Measurements from ENCODE around the gene ARHGEF7.
"Not testable (repeated sequence)": the region's sequence is repeated elsewhere in the genome, so short reads cannot be mapped to it uniquely, and the experiment has no call there.

The ARHGEF7 gene

DNA sequence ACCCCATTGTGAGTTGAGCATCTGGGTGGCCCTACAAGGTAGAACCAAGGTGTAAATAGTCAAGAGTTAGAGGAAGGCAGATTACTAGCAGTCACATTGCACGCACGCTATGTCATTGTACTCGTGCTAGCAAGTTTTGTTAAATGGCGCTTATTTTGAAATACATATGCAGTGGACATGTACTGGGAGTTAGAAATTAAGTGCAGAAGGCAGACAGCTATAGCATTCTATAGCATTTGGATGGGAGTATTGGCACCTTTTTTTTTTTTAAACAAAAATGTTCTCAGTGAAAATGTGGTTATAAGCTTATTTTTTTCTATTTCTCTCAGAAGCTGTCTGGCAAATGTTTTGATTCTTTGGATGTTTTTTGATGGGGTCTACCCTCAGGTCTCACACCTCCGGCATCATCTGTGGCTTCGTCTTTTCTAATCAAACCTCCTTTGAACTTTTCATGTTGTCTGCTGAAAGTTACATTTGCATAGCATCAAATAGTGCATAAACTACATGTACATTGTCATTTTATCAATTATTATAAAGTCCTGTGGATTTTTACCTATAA is 68.1 kb downstream of the ARHGEF7 start:
- no peak overlapping the region for H3K4me3 Mint-ChIP-seq
- no peak for ATAC-seq
- H3K36me3 Mint-ChIP-seq, result peaks cover 15% of the 10 kb centered on the region
- H3K4me1 Mint-ChIP-seq, result peaks cover 77% of the 10 kb centered on the region
- H3K27ac Mint-ChIP-seq, result peak overlapping the region; percentile 79
- no peaks in the 10 kb centered on the region for H3K27me3 Mint-ChIP-seq
- H3K9me3 Mint-ChIP-seq, result no peaks in the 10 kb centered on the region

DNA sequence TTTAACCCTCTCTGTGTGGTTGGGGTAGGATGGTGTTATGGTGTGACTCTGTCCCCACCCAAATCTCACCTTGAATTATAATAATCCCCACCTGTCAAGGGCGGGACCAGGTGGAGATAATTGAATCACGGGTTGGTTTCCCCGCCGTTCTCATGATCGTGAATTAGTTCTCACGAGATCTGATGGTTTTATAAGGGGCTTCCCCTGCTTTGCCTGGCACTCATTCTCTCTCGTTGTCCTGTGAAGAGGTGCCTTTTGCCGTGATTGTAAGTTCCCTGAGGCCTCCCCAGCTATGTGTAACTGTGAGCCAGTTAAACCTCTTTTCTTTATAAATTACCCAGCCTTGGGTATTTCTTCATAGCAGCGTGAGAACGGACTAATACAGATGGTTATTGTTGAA is 68.8 kb downstream of the ARHGEF7 start:
- ATAC-seq, result no peak
- no peaks in the 10 kb centered on the region for H3K27me3 Mint-ChIP-seq
- peaks cover 85% of the 10 kb centered on the region for H3K4me1 Mint-ChIP-seq
- H3K9me3 Mint-ChIP-seq, result no peaks in the 10 kb centered on the region
- H3K27ac Mint-ChIP-seq, result peak overlapping the region; percentile 79
- H3K4me3 Mint-ChIP-seq, result peak overlapping the region; percentile 65
- H3K36me3 Mint-ChIP-seq, result peaks cover 15% of the 10 kb centered on the region

DNA sequence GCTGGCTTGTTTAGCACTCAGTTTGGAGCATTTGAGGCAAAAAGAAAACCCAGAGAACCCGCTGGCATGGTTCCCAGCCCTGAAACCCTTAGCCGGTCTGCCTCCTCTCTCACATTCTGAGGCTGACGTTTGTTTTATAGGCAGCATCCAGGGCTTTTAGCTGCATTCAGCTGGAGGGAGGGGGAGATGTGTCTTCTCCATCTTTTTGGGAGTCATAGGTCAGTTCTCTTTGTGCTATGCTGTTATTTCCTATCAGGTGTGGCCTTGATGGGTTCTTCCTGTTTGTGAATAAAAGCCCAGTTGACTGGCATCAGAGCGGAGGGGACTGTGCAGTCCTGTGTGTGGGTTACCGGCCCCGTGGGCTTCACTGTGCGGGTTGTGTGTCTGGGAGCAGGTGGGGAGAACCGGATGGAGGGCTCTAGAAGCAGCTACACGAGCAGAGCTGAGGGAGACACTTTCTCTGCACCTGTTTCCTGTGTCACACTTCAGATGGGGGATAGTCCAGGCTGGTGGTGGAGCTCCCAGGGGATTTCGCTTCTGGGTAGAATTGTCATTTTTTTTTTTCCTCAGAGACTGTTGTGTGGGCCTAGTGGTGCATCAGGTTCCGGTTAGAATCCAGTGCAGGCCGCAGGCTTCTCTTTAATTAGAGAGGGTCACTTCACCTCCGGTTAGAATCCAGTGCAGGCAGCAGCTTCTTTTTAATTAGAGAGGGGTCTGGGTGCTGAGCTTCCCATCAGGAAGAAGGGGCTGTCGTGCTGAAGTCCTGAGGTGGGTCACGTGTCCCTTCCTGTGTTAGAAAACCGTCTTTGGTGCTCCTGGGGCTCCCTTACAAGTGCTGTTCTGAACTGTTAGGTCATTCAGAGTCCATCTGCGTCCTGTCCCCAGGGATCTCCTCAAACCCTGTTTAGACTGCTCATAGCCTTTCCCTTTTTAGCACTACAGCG is 69.6 kb downstream of the ARHGEF7 start:
- Mint-ChIP-seq H3K27me3 (no peaks in the 10 kb centered on the region), H3K4me1 (peaks cover 82% of the 10 kb centered on the region), H3K9me3 (no peaks in the 10 kb centered on the region), H3K36me3 (peaks cover 15% of the 10 kb centered on the region), H3K4me3 (peak overlapping the region; percentile 65), H3K27ac (peak overlapping the region; percentile 79)
- ATAC-seq, result peak; percentile 98

DNA sequence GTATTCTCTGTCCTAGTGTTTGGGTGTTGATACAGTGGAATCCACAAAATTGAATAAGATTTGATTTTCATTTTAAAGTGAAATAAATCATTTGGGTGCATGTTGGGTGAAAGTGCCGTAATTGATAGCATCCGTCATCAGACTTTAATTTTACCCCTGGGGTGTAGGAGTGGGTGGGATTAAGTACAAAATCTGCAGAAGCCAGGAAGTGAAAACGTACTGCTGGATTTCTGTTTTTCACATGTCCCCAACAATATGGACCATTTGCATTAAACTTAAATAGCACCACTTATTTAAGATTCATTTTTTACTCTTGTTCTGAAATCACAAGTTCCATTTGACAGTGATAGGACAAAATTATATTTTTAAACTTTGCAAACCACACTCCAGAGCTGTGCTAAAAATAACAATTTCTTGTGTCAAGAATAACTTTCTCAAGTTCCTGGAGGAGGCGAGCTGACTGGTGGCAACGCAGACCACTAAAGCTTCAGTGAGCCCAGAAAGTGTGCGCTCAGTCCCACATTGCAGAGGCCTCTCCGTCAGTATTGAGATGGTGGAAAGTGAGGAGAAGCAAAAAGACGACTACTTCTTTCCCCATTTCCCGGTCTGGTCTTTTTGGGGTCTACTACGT is 71.3 kb downstream of the ARHGEF7 start:
- Mint-ChIP-seq H3K4me1 (peaks cover 82% of the 10 kb centered on the region), H3K9me3 (no peaks in the 10 kb centered on the region), H3K4me3 (peak overlapping the region; percentile 65), H3K27ac (peak overlapping the region; percentile 79), H3K36me3 (peaks cover 20% of the 10 kb centered on the region), H3K27me3 (no peaks in the 10 kb centered on the region)
- no peak for ATAC-seq

DNA sequence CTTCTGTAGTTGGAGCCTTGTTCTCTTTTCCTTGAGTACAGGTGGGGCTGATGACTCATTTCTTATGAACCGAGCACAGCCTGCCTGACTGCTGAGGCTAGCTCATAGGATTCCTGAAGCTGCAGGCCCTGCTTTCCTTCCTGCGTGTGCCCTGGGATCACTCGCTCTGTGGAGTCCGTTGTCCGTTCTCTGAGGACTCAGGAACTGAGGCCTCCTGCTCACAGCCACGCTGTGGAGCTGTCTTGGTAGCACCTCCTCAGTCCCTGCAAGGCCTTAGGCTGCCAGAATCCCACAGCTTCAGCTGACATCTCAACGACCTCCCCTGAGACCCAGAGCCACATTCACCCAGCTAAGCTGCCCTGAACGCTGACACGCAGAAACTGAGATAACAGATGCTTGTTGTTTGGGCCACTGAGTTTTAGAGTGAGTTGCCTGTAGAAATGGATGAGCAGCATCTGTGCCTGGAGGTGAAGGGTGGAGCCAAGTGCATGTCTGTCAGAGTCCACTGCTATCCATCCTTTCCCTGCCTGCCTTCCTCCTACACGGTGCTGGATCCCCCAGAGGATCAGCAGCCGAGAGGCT is 72.9 kb downstream of the ARHGEF7 start:
- peak overlapping the region; percentile 15 for H3K27ac Mint-ChIP-seq
- H3K36me3 Mint-ChIP-seq, result peaks cover 20% of the 10 kb centered on the region
- no peaks in the 10 kb centered on the region for H3K9me3 Mint-ChIP-seq
- H3K4me3 Mint-ChIP-seq, result peak overlapping the region; percentile 29
- no peaks in the 10 kb centered on the region for H3K27me3 Mint-ChIP-seq
- H3K4me1 Mint-ChIP-seq, result peaks cover 92% of the 10 kb centered on the region
- ATAC-seq, result no peak

DNA sequence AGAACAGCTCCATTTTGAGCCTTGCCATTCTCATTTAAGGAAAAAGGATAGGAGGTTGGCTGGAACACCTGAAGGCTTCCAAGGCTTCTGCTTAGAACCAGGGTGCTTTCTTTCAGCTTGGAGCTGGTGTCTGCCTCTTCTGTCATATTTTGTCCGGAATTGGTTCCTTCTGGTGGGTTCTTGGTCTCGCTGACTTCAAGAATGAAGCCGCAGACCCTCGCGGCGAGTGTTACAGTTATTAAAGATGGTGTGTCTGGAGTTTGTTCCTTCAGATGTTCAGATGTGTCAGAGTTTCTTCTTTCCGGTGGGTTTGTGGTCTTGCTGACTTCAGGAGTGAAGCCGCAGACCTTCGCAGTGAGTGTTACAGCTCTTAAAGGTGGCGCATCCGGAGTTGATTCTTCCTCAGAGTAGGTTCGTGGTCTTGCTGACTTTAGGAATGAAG is 74.0 kb downstream of the ARHGEF7 start:
- H3K4me1 Mint-ChIP-seq, result peaks cover 91% of the 10 kb centered on the region
- not testable (repeated sequence) for H3K27ac Mint-ChIP-seq, ATAC-seq, H3K9me3 Mint-ChIP-seq, H3K27me3 Mint-ChIP-seq
- peaks cover 13% of the 10 kb centered on the region for H3K36me3 Mint-ChIP-seq
- H3K4me3 Mint-ChIP-seq, result peak overlapping the region; percentile 42

DNA sequence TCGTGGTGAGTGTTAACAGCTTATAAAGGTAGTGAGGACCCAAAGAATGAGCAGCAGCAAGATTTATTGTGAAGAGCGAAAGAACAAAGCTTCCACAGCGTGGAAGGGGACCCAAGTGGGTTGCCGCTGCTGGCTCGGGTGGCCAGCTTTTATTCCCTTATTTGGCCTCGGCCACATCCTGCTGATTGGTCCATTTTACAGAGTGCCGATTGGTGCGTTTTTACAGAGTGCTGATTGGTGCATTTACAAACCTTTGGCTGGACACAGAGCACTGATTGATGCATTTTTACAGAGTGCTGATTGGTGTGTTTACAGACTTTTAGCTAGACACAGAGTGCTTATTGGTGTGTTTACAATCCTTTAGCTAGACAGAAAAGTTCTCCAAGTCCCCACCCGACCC is 74.4 kb downstream of the ARHGEF7 start:
- not testable (repeated sequence) for ATAC-seq, H3K4me3 Mint-ChIP-seq, H3K27ac Mint-ChIP-seq, H3K9me3 Mint-ChIP-seq, H3K27me3 Mint-ChIP-seq
- peaks cover 13% of the 10 kb centered on the region for H3K36me3 Mint-ChIP-seq
- peaks cover 91% of the 10 kb centered on the region for H3K4me1 Mint-ChIP-seq

DNA sequence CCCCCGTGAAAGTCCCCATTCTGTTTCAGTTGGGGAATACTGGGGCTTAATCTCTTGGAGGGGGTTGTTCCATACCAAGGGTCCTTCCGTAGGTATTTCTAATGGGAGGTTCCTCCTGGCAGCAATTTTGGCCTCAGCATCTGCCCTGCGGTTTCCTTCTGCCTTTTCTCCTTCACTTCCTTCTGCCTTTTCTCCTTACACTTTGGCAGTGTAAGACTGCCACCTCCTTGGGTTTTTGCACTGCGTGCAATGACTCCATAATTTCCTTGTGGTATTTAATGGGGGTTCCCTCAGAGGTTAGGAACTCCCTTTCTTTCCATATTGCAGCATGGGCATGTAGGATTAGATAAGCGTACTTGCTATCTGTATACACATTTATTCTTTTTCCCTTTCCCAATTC is 78.1 kb downstream of the ARHGEF7 start:
- H3K4me3 Mint-ChIP-seq, H3K9me3 Mint-ChIP-seq, ATAC-seq, H3K27me3 Mint-ChIP-seq, H3K27ac Mint-ChIP-seq: not testable (repeated sequence)
- H3K4me1 Mint-ChIP-seq, result peaks cover 56% of the 10 kb centered on the region
- H3K36me3 Mint-ChIP-seq, result peaks cover 27% of the 10 kb centered on the region

DNA sequence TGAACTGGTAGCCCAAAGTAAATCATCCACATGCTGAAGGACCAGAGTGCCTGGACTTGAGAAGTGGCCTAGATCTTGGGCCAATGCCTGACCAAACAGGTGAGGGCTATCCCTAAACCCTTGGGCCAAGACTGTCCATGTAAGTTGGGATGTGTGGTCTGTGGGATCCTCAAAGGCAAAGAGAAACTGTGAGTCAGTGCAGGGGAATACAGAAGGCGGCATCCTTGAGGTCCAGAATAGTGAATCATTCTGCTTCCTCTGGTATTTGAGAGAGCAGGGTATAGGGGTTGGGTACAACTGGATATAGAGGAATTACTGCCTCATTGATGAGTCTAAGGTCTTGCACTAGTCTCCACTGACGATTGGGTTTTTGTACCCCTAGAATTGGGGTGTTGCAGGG is 79.5 kb downstream of the ARHGEF7 start:
- not testable (repeated sequence) for ATAC-seq, H3K9me3 Mint-ChIP-seq, H3K4me3 Mint-ChIP-seq, H3K27ac Mint-ChIP-seq, H3K27me3 Mint-ChIP-seq
- Mint-ChIP-seq H3K36me3 (peaks cover 33% of the 10 kb centered on the region), H3K4me1 (peaks cover 55% of the 10 kb centered on the region)

DNA sequence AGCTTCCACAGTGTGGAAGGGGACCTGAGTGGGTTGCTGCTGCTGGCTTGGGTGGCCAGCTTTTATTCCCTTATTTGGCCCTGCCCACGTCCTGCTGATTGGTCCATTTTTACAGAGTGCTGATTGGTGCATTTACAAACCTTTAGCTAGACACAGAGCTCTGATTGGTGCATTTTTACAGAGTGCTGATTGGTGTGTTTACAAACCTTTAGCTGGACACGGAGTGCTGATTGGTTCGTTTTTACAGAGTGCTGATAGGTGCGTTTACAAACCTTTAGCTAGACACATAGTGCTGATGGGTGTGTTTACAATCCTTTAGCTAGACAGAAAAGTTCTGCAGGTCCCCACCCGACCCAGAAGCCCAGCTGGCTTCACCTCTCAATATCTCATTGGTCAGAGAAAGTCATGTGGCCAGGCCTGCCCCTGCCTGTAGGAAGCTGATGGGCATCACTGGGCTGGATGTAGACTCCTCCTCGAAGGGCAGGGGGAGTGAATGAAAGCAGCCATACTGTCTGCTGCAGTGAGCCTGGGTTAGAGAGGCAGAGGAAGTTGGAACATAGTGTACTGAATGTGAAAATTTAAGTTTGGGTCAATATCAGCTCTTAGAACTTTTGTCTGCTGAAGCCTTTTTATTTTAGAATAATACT is 83.7 kb downstream of the ARHGEF7 start:
- H3K36me3 Mint-ChIP-seq, result peaks cover 33% of the 10 kb centered on the region
- H3K4me1 Mint-ChIP-seq, result peaks cover 60% of the 10 kb centered on the region

DNA sequence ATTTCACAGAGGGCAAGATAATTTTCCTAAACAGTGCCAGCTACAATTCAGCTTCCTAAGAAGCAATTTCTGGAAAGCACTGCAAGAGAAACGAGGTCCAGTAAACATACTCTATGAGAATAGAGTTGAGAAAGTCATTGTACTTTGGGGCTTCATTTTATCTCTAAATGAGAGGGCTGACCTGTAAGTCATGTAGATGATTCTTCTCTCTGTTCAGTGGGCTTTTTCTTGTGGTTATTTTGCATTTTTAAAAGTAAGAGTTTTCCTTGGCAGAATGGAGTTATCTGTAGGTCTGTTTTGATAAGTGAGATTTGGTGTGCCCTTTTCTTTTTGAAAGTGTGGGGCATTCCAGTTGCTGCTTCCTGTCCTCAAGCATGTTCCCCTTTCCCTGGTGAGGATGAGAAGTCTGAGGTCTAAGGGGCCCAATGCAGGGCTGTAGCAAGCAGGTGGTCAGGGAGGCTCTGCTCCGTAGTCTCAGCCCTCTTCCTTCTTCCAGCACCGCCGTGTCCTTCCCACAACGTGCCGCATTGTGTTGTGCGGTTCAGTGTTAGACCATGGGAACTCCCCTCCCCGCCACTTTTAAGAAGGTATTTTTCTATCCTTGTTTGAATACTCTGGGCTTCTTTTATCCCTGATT is 86.3 kb downstream of the ARHGEF7 start:
- peak overlapping the region; percentile 8 for H3K4me3 Mint-ChIP-seq
- H3K27ac Mint-ChIP-seq, result peak overlapping the region; percentile 70
- ATAC-seq, result peak; percentile 57
- no peaks in the 10 kb centered on the region for H3K27me3 Mint-ChIP-seq
- H3K4me1 Mint-ChIP-seq, result peaks cover 76% of the 10 kb centered on the region
- peaks cover 51% of the 10 kb centered on the region for H3K36me3 Mint-ChIP-seq
- H3K9me3 Mint-ChIP-seq, result no peaks in the 10 kb centered on the region

More for the DNA sequence above, 83.7 kb downstream of the ARHGEF7 start:
- ATAC-seq, H3K4me3 Mint-ChIP-seq, H3K9me3 Mint-ChIP-seq, H3K27me3 Mint-ChIP-seq, H3K27ac Mint-ChIP-seq: not testable (repeated sequence)

DNA sequence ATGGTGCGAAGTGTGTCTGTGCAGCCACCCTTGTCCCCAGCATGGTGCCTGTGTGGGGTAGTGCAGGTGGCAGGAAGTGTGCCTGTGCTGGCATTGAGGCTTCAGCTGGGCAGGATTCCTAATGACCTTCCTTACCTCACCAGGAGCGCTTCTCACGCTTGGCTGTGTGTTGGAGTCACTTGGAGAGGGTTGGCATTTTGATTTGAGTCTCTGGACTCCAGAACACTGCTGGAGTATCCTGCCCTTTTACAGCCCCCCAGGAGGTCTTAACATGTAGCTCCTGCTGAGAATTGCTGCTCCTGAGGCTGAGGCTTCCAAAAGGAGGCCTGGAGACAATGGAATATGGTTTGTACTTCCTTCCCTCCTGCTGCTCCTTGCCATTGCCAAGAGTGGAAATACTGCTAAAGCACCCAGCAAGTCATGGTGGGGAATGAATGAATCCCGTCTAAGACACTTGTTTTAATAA is 87.1 kb downstream of the ARHGEF7 start:
- peak overlapping the region; percentile 70 for H3K27ac Mint-ChIP-seq
- peaks cover 48% of the 10 kb centered on the region for H3K36me3 Mint-ChIP-seq
- H3K4me3 Mint-ChIP-seq, result no peak overlapping the region
- H3K27me3 Mint-ChIP-seq, result no peaks in the 10 kb centered on the region
- ATAC-seq, result peak; percentile 39
- H3K9me3 Mint-ChIP-seq, result no peaks in the 10 kb centered on the region
- H3K4me1 Mint-ChIP-seq, result peaks cover 76% of the 10 kb centered on the region

DNA sequence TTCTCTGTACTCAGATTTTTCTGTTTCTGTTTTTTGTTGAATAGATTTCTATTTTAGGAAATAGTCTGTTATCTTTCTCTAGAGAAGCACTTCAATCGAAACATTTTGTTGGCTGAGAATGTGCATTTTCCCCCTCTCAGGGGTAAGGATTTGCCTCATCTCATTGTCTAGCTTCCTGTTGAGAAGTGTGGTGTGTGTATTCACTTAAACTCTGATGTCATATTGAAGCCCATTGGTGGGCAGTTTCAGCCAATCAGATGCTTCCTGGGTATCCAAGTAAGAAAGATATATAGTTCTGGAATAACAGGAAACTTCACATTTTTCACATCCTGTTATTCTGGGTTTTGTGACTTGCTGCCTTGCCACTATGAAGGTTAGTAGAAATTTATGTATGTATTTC is 87.6 kb downstream of the ARHGEF7 start:
- Mint-ChIP-seq H3K27me3 (no peaks in the 10 kb centered on the region), H3K4me1 (peaks cover 76% of the 10 kb centered on the region), H3K9me3 (no peaks in the 10 kb centered on the region), H3K36me3 (peaks cover 42% of the 10 kb centered on the region), H3K4me3 (no peak overlapping the region), H3K27ac (peak overlapping the region; percentile 70)
- peak; percentile 74 for ATAC-seq

DNA sequence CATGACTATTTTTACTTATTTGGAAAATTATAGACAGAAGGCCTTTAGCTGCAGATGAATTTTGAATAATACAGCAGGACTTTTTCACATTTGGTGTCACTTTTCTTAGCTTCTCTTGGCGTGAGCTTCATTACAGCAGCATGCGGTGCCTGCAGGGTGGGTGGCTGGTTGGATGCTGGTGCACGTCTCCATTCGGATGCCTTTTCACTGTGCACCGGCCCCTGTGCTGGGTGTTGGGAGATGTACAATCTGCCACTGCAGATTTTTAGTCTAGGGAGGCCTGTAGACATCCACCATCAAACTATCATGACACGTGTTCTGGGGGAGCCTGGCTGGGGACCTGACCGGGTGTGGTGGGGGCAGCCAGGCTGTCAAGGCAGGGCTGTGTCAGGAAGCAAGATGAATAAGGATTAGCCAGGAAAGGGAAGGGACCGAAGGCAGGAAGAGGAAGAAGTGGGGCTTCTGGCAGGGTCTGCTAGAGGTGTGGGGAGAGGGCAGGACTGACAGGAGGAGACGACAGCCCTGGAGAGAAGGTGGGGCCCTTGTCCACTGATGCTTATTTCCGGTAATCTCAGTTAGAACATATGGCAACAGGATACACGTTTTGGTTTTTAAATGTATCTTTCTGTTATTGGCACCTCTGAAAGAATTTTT is 88.8 kb downstream of the ARHGEF7 start:
- peaks cover 75% of the 10 kb centered on the region for H3K4me1 Mint-ChIP-seq
- peaks cover 32% of the 10 kb centered on the region for H3K36me3 Mint-ChIP-seq
- peak overlapping the region; percentile 34 for H3K4me3 Mint-ChIP-seq
- peak; percentile 63 for ATAC-seq
- no peaks in the 10 kb centered on the region for H3K9me3 Mint-ChIP-seq
- H3K27me3 Mint-ChIP-seq, result no peaks in the 10 kb centered on the region
- H3K27ac Mint-ChIP-seq, result peak overlapping the region; percentile 85

Data from stimulated activated memory B cell treated with anti-CD40 and anti-IgM and Interleukin-4, amounts not matched to agents 10 μg/mL and 1 μg/mL and 100 μg/mL, for 72 hours (primary cell).